ENCODE results near the gene ROBO1.

The ROBO1 gene

DNA sequence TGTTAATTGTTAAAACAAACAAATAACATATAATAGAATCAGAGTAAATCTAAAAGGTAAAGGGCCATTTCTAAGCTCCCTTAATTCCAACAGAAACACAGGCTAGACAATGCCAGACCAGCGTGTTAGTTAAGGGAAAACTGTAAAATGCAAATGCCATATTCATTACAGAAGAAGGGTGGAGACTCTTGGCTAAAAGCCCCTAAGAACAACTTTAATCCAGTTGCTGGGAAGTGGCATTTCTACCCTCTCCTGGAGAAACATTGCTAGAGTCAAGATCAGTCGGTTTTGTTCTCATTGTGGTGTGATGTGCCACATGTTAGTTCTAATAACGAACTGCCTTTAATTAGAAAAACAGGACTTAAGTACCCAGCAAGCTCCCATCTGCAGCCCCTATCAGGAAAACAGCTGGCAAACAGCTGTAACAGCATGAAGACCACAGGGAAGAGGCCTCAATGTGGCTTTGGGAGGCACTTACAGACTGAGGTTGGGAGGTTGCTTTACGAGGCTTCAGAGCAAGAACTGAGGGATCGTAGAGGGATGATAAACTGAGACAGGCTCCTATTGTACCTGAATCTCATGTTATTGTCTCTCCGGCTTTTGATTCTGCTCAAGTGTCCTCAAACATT, 1134.8 kb downstream of the ROBO1 start:
- ChIA-PET CTCF (no interaction called here), POLR2A (ENCODE audit: low non-redundant PET) (no interaction called here)
- TF ChIP-seq, protein P1, sequence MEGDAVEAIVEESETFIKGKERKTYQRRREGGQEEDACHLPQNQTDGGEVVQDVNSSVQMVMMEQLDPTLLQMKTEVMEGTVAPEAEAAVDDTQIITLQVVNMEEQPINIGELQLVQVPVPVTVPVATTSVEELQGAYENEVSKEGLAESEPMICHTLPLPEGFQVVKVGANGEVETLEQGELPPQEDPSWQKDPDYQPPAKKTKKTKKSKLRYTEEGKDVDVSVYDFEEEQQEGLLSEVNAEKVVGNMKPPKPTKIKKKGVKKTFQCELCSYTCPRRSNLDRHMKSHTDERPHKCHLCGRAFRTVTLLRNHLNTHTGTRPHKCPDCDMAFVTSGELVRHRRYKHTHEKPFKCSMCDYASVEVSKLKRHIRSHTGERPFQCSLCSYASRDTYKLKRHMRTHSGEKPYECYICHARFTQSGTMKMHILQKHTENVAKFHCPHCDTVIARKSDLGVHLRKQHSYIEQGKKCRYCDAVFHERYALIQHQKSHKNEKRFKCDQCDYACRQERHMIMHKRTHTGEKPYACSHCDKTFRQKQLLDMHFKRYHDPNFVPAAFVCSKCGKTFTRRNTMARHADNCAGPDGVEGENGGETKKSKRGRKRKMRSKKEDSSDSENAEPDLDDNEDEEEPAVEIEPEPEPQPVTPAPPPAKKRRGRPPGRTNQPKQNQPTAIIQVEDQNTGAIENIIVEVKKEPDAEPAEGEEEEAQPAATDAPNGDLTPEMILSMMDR (conservative IDR thresholded peaks at IDR 0.05; ENCODE audit: low read depth) = no peak
- DNase-seq (ENCODE audit: low spot score) = no peak
- no peak overlapping the region for H3K27ac ChIP-seq

DNA sequence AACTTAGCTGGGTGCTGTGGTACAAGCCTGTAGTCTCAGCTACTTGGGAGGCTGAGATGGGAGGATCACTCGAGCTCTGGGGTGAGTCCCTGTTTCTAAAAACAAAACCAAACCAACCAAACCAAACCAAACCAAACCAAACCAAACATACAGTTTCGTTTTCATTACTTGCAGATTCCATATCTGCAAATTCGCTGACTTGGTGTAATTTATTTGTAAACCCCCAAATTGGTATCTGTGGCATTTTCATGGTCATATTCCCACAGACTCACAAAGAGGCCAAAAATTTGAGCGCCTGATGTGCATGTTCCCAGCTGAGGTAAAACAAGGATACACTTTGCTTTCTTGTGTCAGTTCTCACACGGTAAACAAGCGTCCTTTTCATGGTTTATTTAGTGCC, 1138.3 kb downstream of the ROBO1 start:
- no peak for DNase-seq (ENCODE audit: low spot score)
- ChIA-PET POLR2A (ENCODE audit: low non-redundant PET) (no interaction called here), CTCF (no interaction called here)
- no peak overlapping the region for H3K27ac ChIP-seq
- TF ChIP-seq, protein P1 (conservative IDR thresholded peaks at IDR 0.05; ENCODE audit: low read depth) = no peak

- H3K27ac ChIP-seq = no peak overlapping the region
- CTCF ChIA-PET = no interaction called here
- no peak for DNase-seq (ENCODE audit: low spot score)
- TF ChIP-seq, protein P1 (conservative IDR thresholded peaks at IDR 0.05; ENCODE audit: low read depth) = no peak
- POLR2A ChIA-PET (ENCODE audit: low non-redundant PET) = no interaction called here
Measured at GRCh38 chr3:78621061-78621716, 1146.6 kb downstream of the ROBO1 start.

DNA sequence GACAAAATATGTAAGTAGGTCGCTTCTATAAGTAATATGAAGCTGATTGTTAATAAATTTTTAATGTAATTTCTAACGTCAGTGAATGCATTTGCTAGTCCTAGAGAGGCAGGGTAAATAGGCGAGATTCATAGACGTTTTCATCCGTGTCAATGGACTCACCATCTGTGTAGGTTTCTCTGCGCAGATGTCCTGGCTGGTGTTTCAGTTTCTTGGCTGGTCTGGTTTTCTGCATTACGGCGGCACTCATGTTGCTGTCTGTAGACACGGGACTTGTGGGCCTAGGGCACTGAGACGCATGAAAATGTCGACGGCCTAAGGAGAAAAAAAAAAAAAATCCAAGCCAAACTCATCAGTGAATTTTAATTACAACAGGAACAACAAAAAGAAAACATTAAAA, 1153.3 kb downstream of the ROBO1 start:
- H3K27ac ChIP-seq = no peak overlapping the region
- no peak for DNase-seq (ENCODE audit: low spot score)
- ChIA-PET POLR2A (ENCODE audit: low non-redundant PET) (no interaction called here), CTCF (no interaction called here)
- TF ChIP-seq, protein P1 (conservative IDR thresholded peaks at IDR 0.05; ENCODE audit: low read depth) = no peak

DNA sequence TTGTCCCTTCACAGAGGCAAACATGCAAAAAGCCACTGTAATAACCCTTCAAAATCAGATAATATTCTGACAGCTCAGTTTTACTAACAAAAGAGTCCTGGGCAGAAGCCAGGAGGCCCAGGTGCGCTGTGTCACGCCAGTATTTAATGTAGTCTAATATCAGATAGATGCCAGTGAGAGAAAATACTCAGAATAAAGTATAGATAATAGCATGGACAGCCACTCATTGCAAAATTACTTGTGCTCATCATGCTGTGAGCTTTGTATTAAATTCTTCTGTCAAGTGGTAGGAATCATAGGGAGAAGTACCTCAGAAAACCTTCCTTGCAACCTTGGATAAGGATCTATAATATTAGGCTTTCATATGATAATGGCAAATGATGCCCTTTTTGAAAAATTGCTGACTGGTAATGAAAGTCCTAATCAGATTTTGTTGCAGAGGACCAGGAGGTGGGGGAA, 1154.3 kb downstream of the ROBO1 start:
- ChIA-PET POLR2A (ENCODE audit: low non-redundant PET) (no interaction called here), CTCF (no interaction called here)
- DNase-seq (ENCODE audit: low spot score) = no peak
- TF ChIP-seq, protein P1 (conservative IDR thresholded peaks at IDR 0.05; ENCODE audit: low read depth) = no peak
- no peak overlapping the region for H3K27ac ChIP-seq

GRCh38 chr3:78611278-78611677, 1156.5 kb downstream of the ROBO1 start:
- CTCF ChIA-PET = no interaction called here
- POLR2A ChIA-PET (ENCODE audit: low non-redundant PET) = no interaction called here
- no peak overlapping the region for H3K27ac ChIP-seq
- DNase-seq (ENCODE audit: low spot score) = no peak
- TF ChIP-seq, protein P1 (conservative IDR thresholded peaks at IDR 0.05; ENCODE audit: low read depth) = no peak

Measured in RWPE1 (cell line).